ENCODE measurements around the gene SLC16A8.

The SLC16A8 gene

GRCh38 chr22:38028344-38029130, 55.4 kb downstream of the SLC16A8 start:
- no peak for DNase-seq (ENCODE audit: low spot score)
